Measurements from ENCODE around the gene MICALL2.

Gene MICALL2

DNA sequence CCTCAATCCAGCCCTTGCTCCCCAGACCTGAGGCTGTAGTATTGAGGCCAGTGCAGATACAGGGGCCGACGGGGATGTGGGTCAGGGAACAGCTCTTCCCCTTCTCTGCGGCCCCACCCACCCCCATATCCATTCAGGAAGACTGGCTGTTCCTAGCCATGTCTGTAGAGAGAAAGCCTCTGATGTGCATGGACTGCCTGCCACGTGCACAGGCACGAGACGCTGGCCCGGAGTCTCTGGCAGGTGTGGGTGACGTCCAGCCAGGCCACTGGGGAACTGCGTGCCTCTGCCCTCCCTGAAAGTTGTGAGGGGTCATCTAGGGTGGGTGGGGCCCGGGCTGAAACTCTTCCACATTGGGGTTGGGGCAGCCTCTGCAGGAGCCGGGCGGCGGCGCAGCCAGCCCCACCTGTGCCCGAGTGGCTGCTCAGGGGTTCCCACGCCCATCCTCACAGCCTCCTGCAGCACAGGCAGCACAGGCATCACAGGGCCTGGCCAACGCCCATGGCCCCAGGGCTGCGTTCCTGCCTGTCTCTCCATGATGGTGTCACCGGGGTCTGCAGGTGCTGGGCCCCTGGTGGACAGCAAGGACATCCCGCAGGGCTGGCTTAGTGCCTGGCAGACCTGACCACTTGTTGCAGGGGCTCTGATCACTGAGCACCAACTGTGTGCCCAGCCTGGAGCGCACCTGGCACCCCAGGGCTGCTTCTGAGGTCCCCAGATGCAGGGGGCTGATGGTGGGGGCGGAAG is 27.5 kb downstream of the MICALL2 start:
- no peak for DNase-seq

DNA sequence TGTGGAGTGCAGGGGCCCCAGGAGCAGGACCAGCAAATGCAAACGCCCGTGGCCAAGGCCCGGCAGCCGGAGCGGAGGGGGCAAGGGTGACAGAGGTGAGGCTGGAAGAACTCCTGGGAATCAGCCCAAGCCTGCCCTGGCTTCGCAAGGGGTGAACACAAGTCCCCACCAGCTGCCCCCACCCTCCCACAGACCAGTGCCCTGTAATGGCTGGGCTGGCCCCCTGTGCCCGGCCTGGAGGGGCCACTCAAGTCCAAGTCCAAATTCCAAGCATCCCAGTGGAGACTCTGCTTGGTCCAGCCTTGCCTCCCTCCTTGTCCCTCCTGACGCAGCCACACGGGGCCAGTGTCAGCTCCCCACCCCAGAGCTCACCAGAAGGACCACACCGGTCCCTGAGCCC is 28.0 kb downstream of the MICALL2 start:
- no peak for DNase-seq

DNA sequence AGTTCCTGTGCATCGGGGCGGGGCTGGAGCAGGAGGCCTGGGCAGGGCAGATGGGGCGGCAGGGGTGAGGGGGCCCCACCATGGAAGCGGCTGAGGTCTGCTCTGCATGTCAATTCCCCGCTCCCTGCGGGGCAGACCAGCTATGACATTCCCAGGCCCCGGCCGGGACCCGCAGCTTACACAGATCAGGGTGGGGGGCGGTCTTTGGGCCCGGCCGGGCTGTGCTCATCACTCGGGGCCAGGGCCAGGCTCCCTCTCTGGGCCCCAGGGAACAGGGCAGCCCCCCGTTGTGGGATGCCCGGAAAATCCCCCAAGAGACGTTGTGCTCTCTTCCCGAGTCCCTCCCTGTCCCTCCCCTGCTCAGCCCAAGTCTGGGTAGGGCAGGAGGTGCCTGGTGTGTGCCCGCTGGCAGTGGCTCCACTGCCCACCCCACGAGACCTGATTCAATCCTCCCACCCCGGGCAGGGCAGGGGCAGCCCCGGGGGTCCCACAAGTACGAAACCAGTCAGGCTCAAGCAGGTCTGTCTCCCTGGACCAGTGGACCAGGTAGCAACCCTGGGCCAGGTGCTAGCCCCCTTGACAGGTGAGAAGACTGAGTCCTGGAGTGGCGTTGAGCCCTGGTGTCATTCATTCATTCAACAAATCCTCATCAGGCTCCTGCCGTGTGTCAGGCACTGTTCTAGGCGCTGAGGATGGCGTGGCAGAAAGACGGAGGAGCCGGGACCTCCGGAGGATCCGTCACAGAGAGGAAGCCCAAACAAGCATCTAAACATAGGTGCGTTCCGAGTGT is 29.0 kb downstream of the MICALL2 start:
- no peak for DNase-seq

DNA sequence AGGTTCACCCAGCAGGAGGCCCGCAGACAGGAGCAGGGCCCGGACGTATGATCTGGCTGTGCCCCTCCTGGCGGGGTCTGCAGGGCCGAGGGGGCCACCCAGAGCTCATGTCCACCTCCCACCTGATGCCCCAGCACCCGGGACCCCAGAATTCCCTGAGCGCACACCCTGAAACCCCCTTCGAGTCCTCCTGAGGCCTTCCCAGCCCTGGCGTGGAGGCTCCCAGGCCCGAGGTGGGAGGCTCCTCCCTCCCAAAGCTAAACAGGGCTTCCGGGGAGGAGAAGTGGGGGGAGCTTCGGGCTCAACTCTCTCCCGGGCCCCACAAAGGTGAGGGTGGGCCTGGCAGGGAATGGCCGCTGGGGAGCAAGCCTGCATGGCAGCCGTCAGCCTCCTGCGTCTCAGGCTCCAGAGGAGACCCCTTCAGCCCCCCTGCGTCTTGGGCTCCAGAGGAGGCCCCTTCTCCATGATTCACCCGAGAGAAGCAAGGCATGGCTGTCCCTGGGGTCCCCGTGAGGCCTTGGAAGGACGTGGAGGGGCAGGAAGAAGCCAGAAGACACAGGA is 30.2 kb downstream of the MICALL2 start:
- no peak for DNase-seq

DNA sequence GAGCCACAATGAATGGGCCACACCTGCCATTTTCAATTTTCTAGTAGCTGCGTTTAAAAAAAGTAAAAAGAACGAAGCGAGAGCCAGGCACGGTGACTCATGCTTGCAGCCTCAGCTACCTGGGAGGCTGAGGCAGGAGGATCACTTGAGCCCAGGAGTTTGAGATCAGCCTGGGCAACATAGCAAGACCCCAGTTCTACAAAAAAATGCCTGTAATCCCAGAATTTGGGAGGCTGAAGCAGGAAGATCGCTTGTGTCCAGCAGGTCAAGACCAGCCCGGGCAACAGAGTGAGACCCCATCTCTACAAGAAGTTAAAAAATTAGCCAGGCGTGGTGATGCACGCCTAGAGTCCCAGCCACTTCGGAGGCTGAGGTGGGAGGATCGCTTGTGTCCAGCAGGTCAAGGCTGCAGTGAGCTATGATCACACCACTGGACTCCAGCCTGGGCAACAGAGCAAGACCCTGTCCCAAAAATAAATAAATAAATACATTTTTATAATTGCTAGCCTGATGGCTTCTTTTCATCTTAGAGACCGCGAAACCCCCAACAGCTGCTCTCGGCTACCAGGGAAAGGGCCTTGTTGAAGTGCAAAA is 32.1 kb downstream of the MICALL2 start:
- no peak for DNase-seq

DNA sequence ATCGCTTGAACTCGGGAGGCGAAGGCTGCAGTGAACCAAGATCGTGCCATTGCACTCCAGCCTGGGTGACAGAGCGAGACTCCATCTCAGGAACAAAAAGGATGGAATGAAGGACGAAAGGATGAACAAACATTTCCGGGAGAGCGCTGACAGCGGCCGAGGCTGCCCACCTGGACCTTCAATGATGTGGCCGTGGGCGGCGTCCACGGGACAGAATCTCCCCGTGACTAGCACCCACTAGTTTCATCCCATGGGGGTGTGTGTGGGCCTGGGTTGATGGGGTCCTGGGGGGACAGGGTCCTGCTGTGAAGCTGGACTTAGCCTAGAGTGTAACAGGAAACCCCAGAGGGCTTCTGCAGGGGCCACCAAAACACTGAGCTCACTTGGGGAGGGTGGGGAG is 32.8 kb downstream of the MICALL2 start:
- DNase-seq, result no peak

DNA sequence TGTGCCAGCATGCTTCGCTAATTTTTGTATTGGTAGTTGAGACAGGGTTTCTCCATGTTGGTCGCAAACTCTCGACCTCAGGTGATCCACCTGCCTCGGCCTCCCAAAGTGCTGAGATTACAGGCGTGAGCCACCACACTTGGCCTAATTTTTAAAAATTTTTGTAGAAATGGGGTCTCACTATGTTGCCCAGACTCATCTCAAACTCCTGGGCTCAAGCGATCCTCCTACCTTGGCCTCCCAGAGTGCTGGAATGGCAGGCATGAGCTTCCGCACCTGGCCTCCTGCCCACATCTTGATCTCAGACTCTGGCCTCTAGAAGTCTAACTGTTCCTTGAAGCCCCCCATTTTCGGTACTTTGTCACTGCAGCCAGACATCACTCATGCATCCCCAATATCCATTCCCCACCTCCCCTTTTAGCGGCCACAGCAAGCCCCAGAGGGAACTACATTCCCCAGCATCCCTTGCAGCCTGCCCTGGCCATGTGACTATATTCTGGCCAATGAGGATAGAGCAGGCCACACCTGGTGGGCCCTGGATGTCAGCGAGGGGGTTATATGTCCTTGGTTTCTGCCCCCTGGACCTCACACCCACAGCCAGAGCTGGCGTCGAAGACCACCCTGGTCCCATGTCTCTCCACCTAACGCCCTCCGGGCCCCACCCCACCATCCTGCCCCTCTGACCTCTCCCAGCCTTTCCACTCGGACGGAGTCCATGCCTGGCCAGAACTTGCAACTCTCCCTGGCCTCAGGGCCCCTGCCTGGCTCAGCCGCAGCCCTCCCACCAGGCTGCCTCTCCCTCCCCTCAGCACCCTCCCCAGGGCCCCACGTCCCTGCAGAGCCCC is 33.8 kb downstream of the MICALL2 start:
- no peak for DNase-seq

DNA sequence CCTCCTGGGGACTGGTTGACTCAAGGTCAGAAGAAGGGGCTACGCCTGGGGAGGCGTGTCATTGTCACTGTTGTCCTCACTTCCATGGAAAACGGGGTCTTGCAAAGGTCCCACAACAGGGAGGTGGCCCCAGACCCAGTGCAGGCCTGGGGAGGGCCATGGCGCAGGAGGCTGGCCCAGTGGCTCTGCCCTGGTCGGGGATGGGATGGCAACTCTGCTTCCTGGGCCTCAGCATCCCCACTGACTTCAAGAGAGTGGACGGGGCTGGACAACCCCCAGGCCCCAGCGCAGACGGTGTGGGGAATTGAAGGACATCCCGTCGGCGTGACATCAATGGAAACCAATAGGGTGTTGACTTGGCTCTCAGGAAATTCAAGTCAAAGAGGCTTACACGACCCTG is 35.2 kb downstream of the MICALL2 start:
- no peak for DNase-seq

DNA sequence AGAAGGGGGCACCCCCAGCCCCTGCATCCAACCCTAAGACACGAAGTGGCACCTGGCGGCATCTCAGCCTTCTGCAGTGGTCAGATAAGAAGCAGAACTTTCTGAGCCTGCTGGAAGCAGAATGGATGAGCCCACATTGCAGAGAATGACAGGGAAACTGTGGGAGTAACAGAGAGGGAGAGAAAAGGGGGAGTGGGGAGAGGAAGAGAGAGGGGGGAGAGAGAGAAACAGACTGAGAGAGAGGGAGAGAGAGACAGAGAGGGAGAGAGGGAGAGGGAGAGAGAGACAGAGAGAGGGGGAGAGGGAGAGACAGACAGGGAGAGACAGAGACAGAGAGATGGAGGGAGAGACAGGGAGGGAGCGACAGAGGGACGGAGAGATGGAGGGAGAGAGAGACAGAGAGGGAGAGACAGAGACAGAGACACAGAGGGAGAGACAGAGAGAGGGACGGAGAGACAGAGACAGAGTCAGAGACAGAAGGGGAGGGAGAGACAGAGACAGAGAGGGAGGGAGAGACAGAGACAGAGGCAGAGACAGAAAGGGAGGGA is 35.9 kb downstream of the MICALL2 start:
- no peak for DNase-seq

DNA sequence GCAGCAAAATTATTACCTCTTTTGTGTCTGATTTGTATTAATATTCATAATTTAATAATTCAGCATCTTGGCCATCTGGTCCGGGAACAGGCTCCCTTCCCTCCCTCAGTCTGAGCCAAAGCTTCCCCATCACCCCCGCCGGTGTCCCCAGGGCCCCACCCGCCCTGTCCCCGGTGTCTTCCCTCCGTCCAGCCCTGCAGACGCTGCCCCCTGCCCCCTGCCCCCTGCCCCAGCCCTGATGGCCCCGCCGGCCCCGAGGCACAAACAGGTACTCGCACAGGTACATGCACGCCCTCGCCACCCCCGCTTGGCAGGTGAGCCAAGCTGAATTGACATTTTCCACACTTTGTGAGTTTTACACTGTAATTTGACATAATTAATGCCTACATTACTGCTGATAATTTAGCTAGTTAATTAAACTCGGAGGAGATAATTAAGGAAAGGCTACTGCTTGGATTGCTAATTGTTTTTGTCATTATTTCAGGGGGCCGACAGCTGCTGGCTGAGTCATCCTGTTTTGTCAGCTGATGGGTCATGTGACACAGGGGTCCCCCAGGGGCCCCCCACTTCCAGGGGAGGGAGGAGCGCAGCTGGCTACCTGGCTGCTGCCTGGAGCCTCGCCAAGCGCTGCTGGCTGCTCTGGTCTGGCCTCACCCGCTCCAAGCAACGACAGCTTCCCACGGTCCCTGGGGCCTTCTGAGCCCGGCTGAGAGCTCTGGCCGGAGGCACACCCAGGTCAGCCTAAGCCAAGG is 36.6 kb downstream of the MICALL2 start:
- DNase-seq, result no peak

DNA sequence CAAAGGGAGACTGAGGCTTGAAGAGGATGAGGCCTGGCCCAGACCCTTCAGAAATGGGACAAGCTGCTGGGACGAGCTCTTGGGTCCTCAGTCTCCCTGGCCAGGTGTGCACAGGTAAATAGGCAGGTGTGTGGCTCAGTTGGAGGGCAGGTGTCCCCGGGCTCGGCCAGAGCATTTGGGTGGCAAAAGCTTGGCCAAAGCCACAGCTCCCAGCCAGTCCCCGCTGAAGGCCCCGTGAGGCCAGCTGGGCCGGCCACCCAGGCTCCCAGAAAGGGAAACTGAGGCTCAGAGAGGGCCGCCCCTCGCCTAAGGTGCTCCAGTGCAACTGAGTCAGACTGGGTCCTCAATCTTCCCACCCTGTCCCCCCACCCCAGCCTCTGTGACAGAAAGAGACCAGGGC is 37.3 kb downstream of the MICALL2 start:
- DNase-seq, result no peak

DNA sequence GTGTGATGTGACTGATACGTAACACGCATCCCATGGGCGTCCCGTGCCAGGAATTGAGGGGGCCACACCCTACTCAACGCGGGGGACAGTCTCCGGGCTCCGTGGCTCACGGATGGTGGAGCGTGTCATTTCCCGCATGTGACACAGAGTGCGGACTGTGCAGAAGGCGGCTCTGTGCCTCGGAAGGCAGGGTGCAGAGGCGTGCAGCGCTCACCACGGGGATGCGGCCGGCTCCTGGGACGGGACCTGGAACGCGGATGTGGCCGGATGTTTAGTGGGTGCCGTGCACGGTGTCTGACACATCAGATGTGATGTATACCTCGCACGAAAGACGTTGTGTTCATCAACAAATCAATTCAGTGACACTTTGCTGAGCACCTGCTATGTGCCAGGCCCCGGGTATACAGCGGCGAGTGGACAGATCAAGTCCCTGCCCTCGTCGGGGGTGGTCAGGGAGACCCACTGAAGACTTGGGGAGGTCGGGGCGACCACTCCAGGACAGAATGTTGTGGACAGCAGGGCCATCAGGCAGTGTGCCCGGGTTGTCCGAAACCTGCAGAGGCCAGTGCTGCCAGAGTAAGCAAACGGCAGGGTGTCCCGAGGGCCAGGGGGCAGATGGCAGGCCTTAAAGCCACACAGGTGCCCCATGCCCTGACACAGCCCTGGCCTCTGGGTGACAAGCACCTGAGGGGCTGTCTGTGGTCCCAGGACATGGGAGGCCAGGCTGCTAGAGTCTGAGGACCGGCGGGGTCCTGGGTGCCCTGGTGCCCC is 38.1 kb downstream of the MICALL2 start:
- DNase-seq, result no peak

DNA sequence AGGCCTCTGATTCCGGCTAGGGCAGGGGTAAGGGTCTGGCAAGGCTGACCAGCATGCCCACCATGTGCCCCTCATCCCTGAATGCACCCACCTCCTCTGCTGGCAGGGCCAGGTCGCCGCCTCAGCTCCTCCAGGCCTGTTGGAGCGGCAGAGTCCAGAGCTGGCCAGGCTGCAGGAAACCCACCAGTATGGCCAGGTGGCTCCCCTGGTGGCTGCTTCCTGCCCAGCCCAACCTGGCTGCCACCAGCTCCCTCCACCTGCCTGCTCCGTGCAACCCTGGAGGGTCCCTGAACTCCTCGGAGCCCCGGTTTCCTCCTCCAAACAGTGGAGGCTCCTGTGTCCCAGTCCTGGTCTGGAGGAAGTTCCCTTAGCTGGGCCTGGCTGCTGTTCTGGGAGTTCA is 39.6 kb downstream of the MICALL2 start:
- DNase-seq, result no peak

DNA sequence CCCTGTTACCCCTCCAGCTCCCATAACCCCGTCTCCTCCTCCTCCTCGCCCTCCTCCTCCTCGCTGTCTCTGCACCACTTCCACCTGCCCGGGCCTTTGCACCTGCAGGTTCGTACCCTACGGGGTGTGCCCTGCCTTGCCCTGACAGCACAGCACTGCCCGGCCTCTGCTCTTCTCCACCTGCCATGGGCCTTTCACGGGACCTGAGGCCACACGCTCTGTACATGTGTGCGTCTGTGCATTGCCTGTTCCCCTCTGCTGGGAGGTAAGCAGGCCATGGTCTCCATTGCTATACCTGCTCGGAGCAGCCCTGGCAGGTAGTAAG is 40.0 kb downstream of the MICALL2 start:
- no peak for DNase-seq

DNA sequence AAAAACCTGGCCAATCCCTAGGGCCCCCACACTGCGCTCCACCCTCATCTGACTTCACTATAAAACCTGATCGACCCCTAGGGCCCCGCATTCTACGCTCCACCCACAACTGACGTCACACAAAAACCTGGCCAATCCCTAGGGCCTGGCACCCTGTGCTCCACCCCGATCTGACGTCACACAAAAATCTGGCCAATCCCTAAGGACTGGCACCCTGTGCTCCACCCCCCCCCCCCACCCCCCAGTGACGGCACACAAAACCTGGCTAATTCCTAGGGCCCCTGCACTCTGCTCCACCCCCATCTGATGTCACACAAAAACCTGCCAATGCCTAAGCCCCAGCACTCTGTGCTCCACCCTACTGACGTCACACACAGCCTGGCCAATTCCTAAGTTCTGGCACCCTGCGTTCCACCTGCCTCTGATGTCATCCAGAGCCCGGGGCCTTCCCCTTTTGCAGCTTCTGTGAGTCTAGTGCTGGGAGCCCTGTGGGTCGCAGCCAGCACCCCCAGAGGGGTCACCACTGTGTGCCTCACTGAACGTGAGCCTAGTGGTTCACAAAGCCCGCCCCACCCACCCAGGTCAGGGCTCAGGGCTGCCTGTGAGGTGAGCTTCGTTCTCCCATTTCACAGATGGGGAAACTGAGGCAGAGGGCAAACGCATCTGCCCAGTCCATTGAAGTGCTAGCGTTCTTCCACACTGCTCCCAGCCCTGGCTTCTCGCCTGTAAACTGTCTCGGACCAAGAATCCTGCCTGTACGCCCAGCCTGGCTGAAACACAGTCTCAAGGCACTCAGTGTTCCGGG is 40.6 kb downstream of the MICALL2 start:
- no peak for DNase-seq

DNA sequence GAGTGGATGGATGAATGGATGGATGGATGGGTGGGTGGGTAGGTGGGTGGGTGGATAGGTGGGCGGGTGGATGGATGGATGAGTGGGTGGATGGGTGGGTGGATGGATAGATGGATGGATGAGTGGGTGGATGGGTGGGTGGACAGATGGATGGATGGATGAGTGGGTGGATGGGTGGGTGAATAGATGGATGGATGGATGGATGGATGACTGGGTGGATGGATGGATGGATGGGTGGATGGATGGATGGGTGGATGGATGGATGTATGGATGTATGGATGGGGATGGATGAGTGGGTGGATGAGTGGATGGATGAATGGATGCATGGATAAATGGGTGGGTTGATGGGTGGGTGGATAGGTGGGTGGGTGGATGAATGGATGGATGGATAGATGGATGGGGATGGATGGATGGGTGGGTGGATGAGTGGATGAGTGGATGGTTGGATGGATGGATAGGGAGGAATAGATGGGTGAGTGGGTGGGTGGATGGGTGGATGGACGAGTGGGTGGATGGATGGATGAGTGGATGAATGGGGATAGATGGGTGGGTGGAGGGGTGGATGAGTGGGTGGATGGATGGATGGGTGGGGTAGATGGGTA is 43.8 kb downstream of the MICALL2 start:
- DNase-seq, result no peak

DNA sequence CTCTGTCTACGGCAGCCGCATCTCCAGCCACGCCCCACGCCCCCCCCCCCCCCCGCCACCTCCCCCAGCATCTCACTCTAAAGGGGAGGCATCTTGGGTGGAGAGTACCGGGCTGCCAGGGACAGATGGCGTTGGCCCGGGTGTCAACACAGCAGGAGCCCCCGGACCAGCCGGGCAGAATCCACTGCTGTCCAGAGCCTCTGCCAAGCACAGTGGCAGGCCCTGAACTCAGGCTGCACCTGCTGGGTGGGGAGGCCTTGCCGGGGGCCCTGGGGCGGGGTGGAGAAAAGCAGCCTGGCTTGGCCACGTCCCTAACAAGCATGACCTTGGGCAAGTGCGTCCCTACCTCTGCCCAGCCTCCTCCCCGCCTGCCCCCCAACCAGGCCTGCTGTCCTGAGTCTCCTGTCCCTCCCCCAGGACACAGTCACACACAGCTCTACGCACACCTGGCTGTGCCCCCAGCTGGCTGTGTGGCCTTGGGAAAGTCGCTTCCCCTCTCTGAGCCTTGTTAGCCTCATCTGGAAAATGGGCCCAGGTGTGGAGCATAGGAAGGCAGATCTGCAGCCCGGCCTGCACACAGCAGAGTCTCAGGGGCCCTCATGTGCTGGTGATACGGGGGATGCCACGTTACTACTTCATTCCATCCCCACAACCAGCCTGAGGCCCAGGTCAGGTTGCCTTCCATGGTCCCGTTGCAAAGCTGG is 45.2 kb downstream of the MICALL2 start:
- no peak for DNase-seq

DNA sequence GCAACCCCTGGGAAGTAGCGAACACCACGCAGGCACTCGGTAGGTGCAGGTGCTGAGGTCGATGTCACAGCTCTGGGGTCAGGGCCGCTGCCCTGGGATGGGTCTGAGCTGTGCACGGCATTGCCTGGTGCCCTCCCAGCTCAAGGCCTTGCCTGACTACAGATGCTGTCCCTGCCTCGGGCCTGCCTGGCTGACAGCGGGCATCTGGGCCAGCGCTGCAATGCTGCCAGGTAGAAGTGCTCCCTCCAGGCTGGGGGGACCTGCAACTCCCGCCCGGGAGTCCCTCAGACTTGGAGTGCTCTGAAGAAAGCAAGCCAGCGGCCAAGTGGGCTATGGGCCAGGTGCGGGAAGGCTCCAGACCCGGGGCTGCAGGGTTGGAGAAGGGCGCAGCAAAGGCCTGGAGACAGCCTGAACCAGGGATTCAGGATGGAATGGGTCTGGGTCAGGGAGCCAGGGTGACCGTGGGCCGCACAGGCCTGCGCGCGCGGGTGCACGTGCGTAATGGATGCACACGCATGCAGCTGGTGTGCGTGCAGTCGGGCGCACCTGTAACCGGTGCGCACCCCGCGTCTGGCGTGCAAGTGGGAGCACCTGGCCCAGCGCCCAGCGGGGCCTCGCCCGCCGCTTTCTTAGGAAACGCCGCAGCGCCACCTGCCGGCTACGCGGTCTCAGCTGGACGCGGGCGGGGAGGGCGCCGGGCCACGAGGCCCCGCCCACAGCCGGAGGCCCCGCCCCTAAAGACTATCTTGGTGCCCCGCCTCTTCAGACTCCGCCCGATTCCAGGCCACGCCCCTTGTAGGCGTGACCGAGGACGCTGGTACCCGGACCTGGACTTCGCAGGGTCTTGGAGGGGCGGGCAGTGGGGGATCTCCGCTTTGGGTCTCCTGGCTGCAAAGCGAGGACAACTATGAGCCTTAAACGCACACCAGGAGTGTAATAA is 46.7 kb downstream of the MICALL2 start:
- peak; percentile 79 to 85 (median 81) for DNase-seq

All from activated CD4-positive, CD25-positive, alpha-beta regulatory T cell (primary cell).